GM10266 (cell line): Measurements from ENCODE around the gene CYP2E1.
"Not testable (repeated sequence)": the region's sequence is repeated elsewhere in the genome, so short reads cannot be mapped to it uniquely, and the experiment has no call there.

Source experiments
- DNase-seq: peaks from one replicate; pipeline ENCODE4 v3.0.0; 2012; ENCODE audit errors: extremely low spot score
- CTCF ChIP-seq: IDR thresholded peaks from 2 replicates; pipeline ENCODE4 v1.5.1; 2012; ENCODE audit warnings: mild to moderate bottlenecking, low read depth; ENCODE audit not compliant: control insufficient read depth, insufficient read depth; ENCODE audit errors: missing control alignments

Gene CYP2E1

GRCh38 chr10:133567119-133567518 is 40.0 kb downstream of the CYP2E1 start:
- no peak for TF ChIP-seq CTCF

GRCh38 chr10:133567609-133568286 is 40.6 kb downstream of the CYP2E1 start:
- no peak for TF ChIP-seq CTCF
- DNase-seq = no peak

More at GRCh38 chr10:133567119-133567518, 40.0 kb downstream of the CYP2E1 start:
- DNase-seq = no peak

GRCh38 chr10:133568287-133568614 is 41.1 kb downstream of the CYP2E1 start:
- no peak for DNase-seq
- no peak for TF ChIP-seq CTCF

GRCh38 chr10:133568831-133569527 is 41.8 kb downstream of the CYP2E1 start:
- not testable (repeated sequence) for DNase-seq

- DNase-seq = not testable (repeated sequence)
Measured at GRCh38 chr10:133569801-133570200, 42.6 kb downstream of the CYP2E1 start.

GRCh38 chr10:133572055-133572454 is 44.9 kb downstream of the CYP2E1 start:
- DNase-seq = not testable (repeated sequence)

- DNase-seq = not testable (repeated sequence)
Measured at GRCh38 chr10:133573460-133573859, 46.3 kb downstream of the CYP2E1 start.

GRCh38 chr10:133577037-133577436 is 49.9 kb downstream of the CYP2E1 start:
- not testable (repeated sequence) for DNase-seq
